GM12878 (cell line): Measurements from ENCODE around the gene COL1A2. TPM values are rescaled to one million over a fixed set of nuclear protein-coding genes. Genes with fewer than 3 reads are reported as not detected.

Source experiments
- ATAC-seq: fragments of 200-7000 bp; cut with Tn5 transposase; 3 replicates; pipeline ENCODE4 v1.9.1; 2020; ENCODE audit warnings: mild to moderate bottlenecking, moderate library complexity
- BruUV-seq: library from RNA; stranded (reverse); fragments of 400-500 nt; replicated peaks from 2 replicates; lab custom pipeline; 2021; lab: Mats Ljungman, UMichigan
- CTCF ChIA-PET: fragments of 300-600 bp; sonication (Branson Sonifier 250); formaldehyde crosslinking; extraction: SDS; loops from one replicate; lab custom pipeline; 2021; ENCODE audit warnings: inconsistent platforms; lab: Yijun Ruan, JAX
- POLR2A ChIA-PET: fragments of 350-600 bp; formaldehyde crosslinking; extraction: SDS; loops from one replicate; lab custom pipeline; 2021; ENCODE audit warnings: inconsistent platforms; lab: Charles Lee
- RAD21 ChIA-PET: fragments of 300-600 bp; sonication (Branson Sonifier 250); formaldehyde crosslinking; loops from one replicate; lab custom pipeline; 2023; ENCODE audit warnings: antibody characterized with exemption; ENCODE audit not compliant: unreplicated experiment; lab: Charles Lee
- SMC1A ChIA-PET: fragments of 300-600 bp; sonication (Branson Sonifier 250); formaldehyde crosslinking; loops from one replicate; lab custom pipeline; 2023; ENCODE audit not compliant: unreplicated experiment, uncharacterized antibody; lab: Charles Lee
- DNase-seq: peaks from one replicate; pipeline ENCODE4 v3.0.0-alpha.2; 2011; ENCODE audit warnings: low read depth, low spot score
- FAIRE-seq: peaks from 3 replicates; lab custom pipeline; 2011; peaks lifted over from hg19 to GRCh38; lab: Jason Lieb, UNC
- H2AFZ ChIP-seq: 2 replicates; pipeline ENCODE4 v1.6.0; 2011; ENCODE audit warnings: low read depth, low read length, control low read depth; ENCODE audit not compliant: control insufficient read depth
- H3K27ac ChIP-seq: 2 replicates; pipeline ENCODE4 v1.5.1; 2011; ENCODE audit warnings: control low read depth; ENCODE audit not compliant: control insufficient read depth, insufficient read depth
- H3K27me3 ChIP-seq, 2 experiments: replicated peaks in 1 of 2; 2 replicates each; pipeline versions ENCODE4 v1.6.0 to v1.6.1; 2011; ENCODE audit warnings: low read length in 1 of 2; ENCODE audit not compliant: control insufficient read depth in 2 of 2, insufficient read depth in 2 of 2
- H3K36me3 ChIP-seq, 2 experiments: 2 replicates each; pipeline ENCODE4 v1.5.1; 2011; ENCODE audit warnings: low read length in 1 of 2; ENCODE audit not compliant: control insufficient read depth in 2 of 2, insufficient read depth in 2 of 2
- H3K4me1 ChIP-seq: 2 replicates; pipeline ENCODE4 v1.6.1; 2011; ENCODE audit warnings: mild to moderate bottlenecking, low read length, moderate library complexity, mixed read lengths; ENCODE audit not compliant: control insufficient read depth, insufficient read depth
- H3K4me2 ChIP-seq: 2 replicates; pipeline ENCODE4 v1.6.0; 2011; ENCODE audit warnings: control low read depth; ENCODE audit not compliant: control insufficient read depth, insufficient read depth
- H3K4me3 ChIP-seq: fragments of 200-600 bp; sonication (generic); 2 replicates; pipeline ENCODE4 v1.5.1; 2016
- H3K79me2 ChIP-seq: 2 replicates; pipeline ENCODE4 v1.6.0; 2011; ENCODE audit warnings: low read length; ENCODE audit not compliant: control insufficient read depth, insufficient read depth
- H3K9ac ChIP-seq: 2 replicates; pipeline ENCODE4 v1.8.0; 2011; ENCODE audit warnings: low read length, control low read depth, mixed read lengths; ENCODE audit not compliant: control insufficient read depth, insufficient read depth
- H3K9me3 ChIP-seq: replicated peaks from 3 replicates; pipeline ENCODE4 v1.5.1; 2011; ENCODE audit warnings: mild to moderate bottlenecking, low read length; ENCODE audit not compliant: control insufficient read depth, insufficient read depth
- H4K20me1 ChIP-seq: 2 replicates; pipeline ENCODE4 v1.6.0; 2011; ENCODE audit not compliant: control insufficient read depth, insufficient read depth
- BACH1 ChIP-seq: fragments of 450-650 bp; IDR thresholded peaks from 2 replicates; pipeline ENCODE4 v1.6.1; 2017; ENCODE audit warnings: mild to moderate bottlenecking, borderline replicate concordance
- BMI1 ChIP-seq: fragments of 450-650 bp; IDR thresholded peaks from 2 replicates; pipeline ENCODE4 v1.6.1; 2016; ENCODE audit warnings: mild to moderate bottlenecking, moderate library complexity, borderline replicate concordance
- CHD1 ChIP-seq: IDR thresholded peaks from 2 replicates; pipeline ENCODE4 v1.6.1; 2012; ENCODE audit warnings: low read depth, low read length, improper control_type of control experiment
- E2F8 ChIP-seq: fragments of 450-650 bp; IDR thresholded peaks from 2 replicates; pipeline ENCODE4 v1.6.1; 2018; ENCODE audit warnings: mild to moderate bottlenecking, low read depth, moderate library complexity; ENCODE audit not compliant: partially characterized antibody
- FOXK2 ChIP-seq: fragments of 450-650 bp; IDR thresholded peaks from 2 replicates; pipeline ENCODE4 v1.6.1; 2017; ENCODE audit warnings: mild to moderate bottlenecking, moderate library complexity
- HDAC6 ChIP-seq: fragments of 200-600 bp; sonication (generic); IDR thresholded peaks from one replicate; pipeline ENCODE4 v1.8.0; 2017; ENCODE audit warnings: antibody characterized with exemption; ENCODE audit not compliant: unreplicated experiment
- IKZF2 ChIP-seq, 2 experiments: fragments of 450-650 bp; IDR thresholded peaks; 2 replicates each; pipeline ENCODE4 v1.6.1; 2017; ENCODE audit warnings: mild to moderate bottlenecking in 2 of 2, moderate library complexity in 2 of 2
- JUNB ChIP-seq: IDR thresholded peaks from 2 replicates; pipeline ENCODE4 v1.6.1; 2016; ENCODE audit warnings: antibody characterized with exemption, mild to moderate bottlenecking
- NFXL1 ChIP-seq: fragments of 450-650 bp; IDR thresholded peaks from 2 replicates; pipeline ENCODE4 v1.6.1; 2017; ENCODE audit warnings: antibody characterized with exemption, mild to moderate bottlenecking, borderline replicate concordance
- NR2C2 ChIP-seq: IDR thresholded peaks from 2 replicates; pipeline ENCODE4 v1.6.1; 2011; ENCODE audit warnings: borderline replicate concordance, low read depth; ENCODE audit not compliant: control insufficient read depth, insufficient read length
- PAX5 ChIP-seq: IDR thresholded peaks from 2 replicates; pipeline ENCODE4 v1.6.1; 2011; ENCODE audit warnings: low read depth, low read length, borderline replicate concordance
- RFX5 ChIP-seq: IDR thresholded peaks from 2 replicates; pipeline ENCODE4 v1.6.1; 2011; ENCODE audit warnings: low read depth, low read length, improper control_type of control experiment
- SREBF1 ChIP-seq: IDR thresholded peaks from 2 replicates; pipeline ENCODE4 v1.6.1; 2012; ENCODE audit warnings: mild to moderate bottlenecking, low read length
- USF2 ChIP-seq: IDR thresholded peaks from 2 replicates; pipeline ENCODE4 v1.6.1; 2011; ENCODE audit warnings: low read depth, low read length, improper control_type of control experiment, borderline replicate concordance
- ZBTB33 ChIP-seq: fragments of 450-650 bp; IDR thresholded peaks from 2 replicates; pipeline ENCODE4 v1.6.1; 2017; ENCODE audit warnings: mild to moderate bottlenecking
- in situ Hi-C: fragments of 300-500 bp; cut with MboI; formaldehyde crosslinking; loops from 9 replicates; pipeline ENCODE4 v1.14.3; 2018; ENCODE audit warnings: mixed read lengths
- intact Hi-C: fragments of 100-400 bp; cut with micrococcal nuclease; formaldehyde crosslinking; loops from one replicate; pipeline ENCODE4 v1.14.2; 2022; ENCODE audit not compliant: unreplicated experiment
- polyA plus RNA-seq, 11 experiments: library from polyadenylated mRNA; depleted of rRNA in 4 of 11; unstranded in 6 of 11; stranded (reverse) in 5 of 11; fragments of >200 nt; fragmentation: Nextera tagmentation in 4 of 11; fragmentation: Illumina TruSeq in 1 of 11; extraction: Ambion mirVana in 4 of 11; extraction: Trizol in 1 of 11; gene quantifications; 1 replicate in 1 of 11; 2 replicates in 10 of 11; pipeline versions ENCODE4 v1.2.1 to v1.2.3, GENCODE V29; 2011 to 2016; ENCODE audit warnings: inconsistent platforms in 2 of 11, missing spikeins in 2 of 11, low read depth in 1 of 11
- total RNA-seq, 4 experiments: library from RNA; depleted of rRNA in 3 of 4; stranded (reverse); fragments of >200 nt in 3 of 4; fragmentation: Illumina TruSeq in 1 of 4; extraction: Trizol in 1 of 4; gene quantifications; 2 replicates each; pipeline versions ENCODE4 v1.2.1 to v1.2.3, GENCODE V29; 2013 to 2021

Gene COL1A2
- total and polyA plus RNA-seq, 10 of the 15 experiments (the other 5 are each of a cell fraction or from before 2014, with no cell fraction given) = 0.03 to 2.5 (median 0.76) TPM; not detected in 4

GRCh38 chr7:94394437-94395140, at the start of gene COL1A2 (continued):
- TF ChIP-seq JUNB = no peak
- TF ChIP-seq PAX5 = no peak
- no peak for TF ChIP-seq E2F8
- TF ChIP-seq HDAC6 = no peak
- no peak for TF ChIP-seq FOXK2
- TF ChIP-seq RFX5 = no peak

- RAD21 ChIA-PET = no interaction called here
- H2AFZ ChIP-seq = no peak overlapping the region
- CTCF ChIA-PET = interaction anchor here (1.3 kb wide), 1 partner anchor 547 kb away, joined by 3 read pairs; no protein-coding TSS in a partner anchor
- H3K4me3 ChIP-seq = no peak overlapping the region
- H3K9ac ChIP-seq = no peak overlapping the region
- in situ Hi-C loops (no loop called here), intact Hi-C loops (no loop called here)
- BruUV-seq = no TSS peak
- H3K27ac ChIP-seq = no peak overlapping the region
- no peaks in the 10 kb centered on the region for H4K20me1 ChIP-seq
- H3K27me3 ChIP-seq = peaks cover 0 to 5% of the 10 kb centered on the region in 2 experiments; a peak in 2 of 4 replicates
- DNase-seq (no peak), FAIRE-seq (no peak), ATAC-seq (no peak)
- H3K9me3 ChIP-seq = no peaks in the 10 kb centered on the region
- H3K79me2 ChIP-seq = no peaks in the 10 kb centered on the region
- H3K36me3 ChIP-seq = no peaks in the 10 kb centered on the region
- no peaks in the 10 kb centered on the region for H3K4me1 ChIP-seq
- POLR2A ChIA-PET = no interaction called here
- SMC1A ChIA-PET = no interaction called here
- no peak overlapping the region for H3K4me2 ChIP-seq
- no peak for TF ChIP-seq CHD1
- no peak for TF ChIP-seq IKZF2 (IDR thresholded peaks at IDR 0.05)
- no peak for TF ChIP-seq NFXL1
- no peak for TF ChIP-seq NR2C2
- TF ChIP-seq SREBF1 = no peak
- no peak for TF ChIP-seq ZBTB33
- TF ChIP-seq BACH1 = no peak
- TF ChIP-seq BMI1 = no peak
- no peak for TF ChIP-seq USF2
Observed at GRCh38 chr7:94345907-94346306, 48.8 kb upstream of the COL1A2 start.
